Measurements from ENCODE around the gene CLMN.
"Not testable (repeated sequence)": the region's sequence is repeated elsewhere in the genome, so short reads cannot be mapped to it uniquely, and the experiment has no call there.

Gene CLMN

GRCh38 chr14:95183082-95183481, 136.6 kb downstream of the CLMN start:
- H3K9ac ChIP-seq (ENCODE audit: low read length), result no peak overlapping the region
- H2AFZ ChIP-seq (ENCODE audit: low read length), result no peak overlapping the region
- H3K9me2 ChIP-seq (ENCODE audit: low read depth, low read length), result no peaks in the 10 kb centered on the region
- no peaks in the 10 kb centered on the region for H3F3A ChIP-seq (ENCODE audit: insufficient read depth, low read length)
- H4K20me1 ChIP-seq (ENCODE audit: insufficient read depth, low read length), result no peaks in the 10 kb centered on the region
- H3K4me3 ChIP-seq (ENCODE audit: low read depth, low read length, poor library complexity, severe bottlenecking), result no peak overlapping the region
- no peaks in the 10 kb centered on the region for H3K79me2 ChIP-seq (ENCODE audit: insufficient read depth, low read length)
- no peaks in the 10 kb centered on the region for H3K4me1 ChIP-seq (ENCODE audit: insufficient read depth, low read length, severe bottlenecking)
- TF ChIP-seq EZH2 (IDR thresholded peaks at IDR 0.05; ENCODE audit: borderline replicate concordance, low read length) (no peak), CTCF (IDR thresholded peaks at IDR 0.05; ENCODE audit: low read length) (no peak)
- no peaks in the 10 kb centered on the region for H3K9me3 ChIP-seq (ENCODE audit: low read length)
- no peaks in the 10 kb centered on the region for H3K27me3 ChIP-seq (ENCODE audit: insufficient read depth, low read length)
- H3K27ac ChIP-seq (ENCODE audit: low read depth, low read length, poor library complexity, severe bottlenecking), result no peak overlapping the region
- H3K4me2 ChIP-seq (ENCODE audit: low read length), result no peak overlapping the region
- no peaks in the 10 kb centered on the region for H3K36me3 ChIP-seq (ENCODE audit: insufficient read depth, low read length)

DNA sequence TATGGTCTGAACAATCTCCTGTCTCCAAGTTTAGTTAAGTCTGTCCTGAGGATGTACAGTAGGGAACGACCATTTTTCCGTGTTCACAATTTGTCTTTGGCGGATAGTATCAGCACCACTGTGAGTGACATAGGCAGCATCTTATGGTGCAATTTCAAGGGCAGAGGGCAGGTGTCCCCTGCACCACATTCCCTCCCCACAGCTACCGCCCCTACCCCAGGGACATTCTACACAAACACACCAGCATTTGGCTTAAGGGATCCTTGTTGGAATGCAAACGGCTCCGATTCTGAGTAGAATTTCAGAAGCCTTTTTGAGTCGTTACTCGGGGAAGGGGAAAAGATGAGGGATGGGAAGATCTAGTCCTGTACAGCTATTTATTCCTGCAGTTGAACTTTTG, 137.3 kb downstream of the CLMN start:
- Histone ChIP-seq H3K4me2 (ENCODE audit: low read length) (no peak overlapping the region), H3K9ac (ENCODE audit: low read length) (no peak overlapping the region), H3K9me3 (ENCODE audit: low read length) (no peaks in the 10 kb centered on the region), H3F3A (ENCODE audit: insufficient read depth, low read length) (no peaks in the 10 kb centered on the region), H3K9me2 (ENCODE audit: low read depth, low read length) (no peaks in the 10 kb centered on the region), H3K79me2 (ENCODE audit: insufficient read depth, low read length) (no peaks in the 10 kb centered on the region), H3K27ac (ENCODE audit: low read depth, low read length, poor library complexity, severe bottlenecking) (no peak overlapping the region), H3K27me3 (ENCODE audit: insufficient read depth, low read length) (no peaks in the 10 kb centered on the region), H3K4me3 (ENCODE audit: low read depth, low read length, poor library complexity, severe bottlenecking) (no peak overlapping the region), H3K36me3 (ENCODE audit: insufficient read depth, low read length) (no peaks in the 10 kb centered on the region), H2AFZ (ENCODE audit: low read length) (no peak overlapping the region), H3K4me1 (ENCODE audit: insufficient read depth, low read length, severe bottlenecking) (no peaks in the 10 kb centered on the region), H4K20me1 (ENCODE audit: insufficient read depth, low read length) (no peaks in the 10 kb centered on the region)
- no peak for TF ChIP-seq CTCF (IDR thresholded peaks at IDR 0.05; ENCODE audit: low read length)
- TF ChIP-seq EZH2 (IDR thresholded peaks at IDR 0.05; ENCODE audit: borderline replicate concordance, low read length), result no peak

- Histone ChIP-seq H3K9ac (ENCODE audit: low read length) (no peak overlapping the region), H3K9me2 (ENCODE audit: low read depth, low read length) (no peaks in the 10 kb centered on the region), H3K27me3 (ENCODE audit: insufficient read depth, low read length) (no peaks in the 10 kb centered on the region), H3K27ac (ENCODE audit: low read depth, low read length, poor library complexity, severe bottlenecking) (no peak overlapping the region), H4K20me1 (ENCODE audit: insufficient read depth, low read length) (no peaks in the 10 kb centered on the region), H2AFZ (ENCODE audit: low read length) (no peak overlapping the region), H3K4me3 (ENCODE audit: low read depth, low read length, poor library complexity, severe bottlenecking) (no peak overlapping the region), H3K9me3 (ENCODE audit: low read length) (no peaks in the 10 kb centered on the region), H3K79me2 (ENCODE audit: insufficient read depth, low read length) (no peaks in the 10 kb centered on the region), H3K36me3 (ENCODE audit: insufficient read depth, low read length) (no peaks in the 10 kb centered on the region), H3F3A (ENCODE audit: insufficient read depth, low read length) (no peaks in the 10 kb centered on the region), H3K4me1 (ENCODE audit: insufficient read depth, low read length, severe bottlenecking) (no peaks in the 10 kb centered on the region), H3K4me2 (ENCODE audit: low read length) (no peak overlapping the region)
- no peak for TF ChIP-seq CTCF (IDR thresholded peaks at IDR 0.05; ENCODE audit: low read length)
- no peak for TF ChIP-seq EZH2 (IDR thresholded peaks at IDR 0.05; ENCODE audit: borderline replicate concordance, low read length)
Measured at GRCh38 chr14:95180966-95181741, 138.6 kb downstream of the CLMN start.

GRCh38 chr14:95175670-95176069, 144.0 kb downstream of the CLMN start:
- H3K4me1 ChIP-seq (ENCODE audit: insufficient read depth, low read length, severe bottlenecking); H3K79me2 ChIP-seq (ENCODE audit: insufficient read depth, low read length); H3K9ac ChIP-seq (ENCODE audit: low read length); H3K4me3 ChIP-seq (ENCODE audit: low read depth, low read length, poor library complexity, severe bottlenecking); H3F3A ChIP-seq (ENCODE audit: insufficient read depth, low read length); H3K9me3 ChIP-seq (ENCODE audit: low read length); H2AFZ ChIP-seq (ENCODE audit: low read length); H4K20me1 ChIP-seq (ENCODE audit: insufficient read depth, low read length); H3K27ac ChIP-seq (ENCODE audit: low read depth, low read length, poor library complexity, severe bottlenecking); H3K4me2 ChIP-seq (ENCODE audit: low read length); H3K36me3 ChIP-seq (ENCODE audit: insufficient read depth, low read length); H3K9me2 ChIP-seq (ENCODE audit: low read depth, low read length); H3K27me3 ChIP-seq (ENCODE audit: insufficient read depth, low read length): not testable (repeated sequence)
